GM10266 (cell line): Measurements from ENCODE around the gene SERPINH1.
A peak's percentile ranks its signal among the peaks of the same experiment; 100 is the strongest.

ENCODE experiments used
- DNase-seq: peaks from one replicate; pipeline ENCODE4 v3.0.0; 2012; ENCODE audit errors: extremely low spot score
- CTCF ChIP-seq: IDR thresholded peaks from 2 replicates; pipeline ENCODE4 v1.5.1; 2012; ENCODE audit warnings: mild to moderate bottlenecking, low read depth; ENCODE audit not compliant: control insufficient read depth, insufficient read depth; ENCODE audit errors: missing control alignments

Gene SERPINH1

GRCh38 chr11:75541193-75542087 lies 20.6 kb upstream of the SERPINH1 start:
- DNase-seq: no peak
- no peak for TF ChIP-seq CTCF

GRCh38 chr11:75542088-75542438 lies 20.0 kb upstream of the SERPINH1 start:
- no peak for TF ChIP-seq CTCF
- no peak for DNase-seq

DNA sequence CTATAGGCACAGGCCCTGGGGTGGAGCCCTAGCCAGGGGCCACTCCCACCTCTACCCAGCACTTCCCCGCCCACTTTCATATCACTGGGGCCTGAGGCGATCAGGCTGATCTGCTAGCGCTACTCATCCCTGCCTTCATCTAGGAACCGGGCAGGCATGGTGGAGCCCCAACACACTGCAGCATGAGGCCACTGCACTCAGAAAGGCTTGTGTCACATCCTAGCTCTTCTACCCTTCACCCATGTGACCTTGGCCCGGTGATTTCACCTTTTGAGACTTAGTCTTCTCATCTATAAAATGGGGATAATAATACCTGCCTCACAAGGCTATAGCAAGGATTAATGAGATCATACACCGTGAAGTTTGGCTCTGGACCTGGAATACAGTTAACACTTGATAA lies 18.2 kb upstream of the SERPINH1 start:
- no peak for DNase-seq
- TF ChIP-seq CTCF: no peak

DNA sequence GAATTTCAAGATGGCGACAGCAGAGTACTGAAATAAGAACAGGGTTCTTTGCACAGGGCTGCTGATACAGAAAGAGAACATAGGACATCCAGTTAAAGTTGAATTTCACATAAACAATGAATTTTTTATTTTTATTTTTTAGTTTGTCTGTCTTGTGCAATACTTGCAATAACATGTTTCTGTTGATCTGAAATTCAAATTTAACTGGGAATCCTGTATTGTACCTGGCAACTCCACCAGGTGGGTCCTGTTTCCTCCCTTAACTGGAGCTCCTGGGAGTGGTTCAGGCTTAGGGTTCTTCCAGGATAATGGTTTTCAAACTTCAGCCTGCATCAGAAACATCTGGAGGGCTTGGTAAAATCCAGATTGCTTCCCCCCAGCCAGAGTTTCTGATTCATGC lies 14.9 kb upstream of the SERPINH1 start:
- no peak for TF ChIP-seq CTCF

GRCh38 chr11:75547617-75548058 lies 14.4 kb upstream of the SERPINH1 start:
- TF ChIP-seq CTCF: peak; percentile 65
- DNase-seq: peak; percentile 75

More for the DNA sequence above, 14.9 kb upstream of the SERPINH1 start:
- DNase-seq: no peak

- TF ChIP-seq CTCF: no peak
- no peak for DNase-seq
These were observed 13.3 kb upstream of the SERPINH1 start for GRCh38 chr11:75548595-75549272.

DNA sequence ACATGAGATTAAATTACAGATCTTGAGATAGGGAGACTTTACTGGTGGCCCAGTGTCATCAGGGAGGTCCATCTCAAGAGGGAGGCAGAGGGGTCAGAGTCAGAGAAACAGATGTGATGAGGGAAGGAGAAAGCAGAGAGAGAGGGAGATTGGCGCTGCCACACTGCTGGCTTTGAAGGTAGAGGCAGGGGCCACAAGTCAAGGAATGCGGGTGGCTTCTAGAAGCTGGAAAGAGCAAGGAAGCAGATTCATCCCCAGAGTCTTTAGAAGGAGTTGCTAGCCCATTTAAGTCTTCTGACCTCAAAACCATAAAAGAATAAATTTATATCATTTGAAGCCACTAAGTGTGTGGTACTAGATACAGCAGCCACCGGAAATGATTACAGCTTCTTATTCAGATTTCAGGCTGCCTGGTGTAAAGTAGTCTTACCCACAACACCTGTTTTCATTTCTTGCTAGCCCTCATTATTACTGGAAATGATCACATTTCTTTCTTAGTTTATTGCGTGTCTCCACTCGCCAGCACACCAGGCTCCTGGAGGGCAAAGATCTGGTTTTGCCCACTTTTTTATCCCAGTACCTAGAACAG lies 12.6 kb upstream of the SERPINH1 start:
- no peak for TF ChIP-seq CTCF
- no peak for DNase-seq
